B cell (primary cell): ENCODE measurements around the gene MSI1. TPM values are rescaled to one million over a fixed set of nuclear protein-coding genes. Genes with fewer than 3 reads are reported as not detected.
A peak's percentile ranks its signal among the peaks of the same experiment; 100 is the strongest.

ENCODE experiments used
- ATAC-seq: fragments of 200-7000 bp; cut with Tn5 transposase; one replicate; pipeline ENCODE4 v1.10.0; 2021; ENCODE audit warnings: low read depth, mild to moderate bottlenecking, moderate number of reproducible peaks, moderate library complexity
- CTCF ChIA-PET: fragments of 350-600 bp; sonication (Branson Sonifier 250); formaldehyde crosslinking; loops from one replicate; lab custom pipeline; 2021; ENCODE audit warnings: antibody characterized with exemption, inconsistent platforms; lab: Charles Lee
- POLR2A ChIA-PET: fragments of 350-600 bp; sonication (Branson Sonifier 250); formaldehyde crosslinking; loops from one replicate; lab custom pipeline; 2021; ENCODE audit warnings: antibody characterized with exemption; lab: Charles Lee
- DNase-seq: peaks from one replicate; pipeline ENCODE4 v3.0.0; 2013
- H2AFZ ChIP-seq: 2 replicates; pipeline ENCODE4 v1.6.1; 2012; ENCODE audit warnings: mild to moderate bottlenecking, low read depth, low read length; ENCODE audit not compliant: insufficient read depth, poor library complexity, severe bottlenecking
- H3K27ac ChIP-seq, 2 donors: 1 replicate in 1 of 2; 2 replicates in 1 of 2; pipeline ENCODE4 v1.5.1; 2012 to 2013; ENCODE audit warnings: low read length in 2 of 2, mild to moderate bottlenecking in 2 of 2, moderate library complexity in 1 of 2
- H3K27me3 ChIP-seq, 4 experiments: fragments of 200-600 bp in 1 of 4; sonication (generic) in 1 of 4; replicated peaks in 1 of 4; 1 replicate in 2 of 4; 2 replicates in 2 of 4; pipeline versions ENCODE4 v1.6.1 to v1.7.0; 2013 to 2016; ENCODE audit warnings: low read length in 3 of 4, mild to moderate bottlenecking in 2 of 4, mixed read lengths in 1 of 4, moderate library complexity in 1 of 4; ENCODE audit not compliant: insufficient read depth in 4 of 4, control insufficient read depth in 3 of 4; ENCODE audit errors: control extremely low read depth in 1 of 4
- H3K36me3 ChIP-seq, 2 experiments: replicated peaks in 1 of 2; 1 replicate in 1 of 2; 2 replicates in 1 of 2; pipeline versions ENCODE4 v1.6.1 to v1.7.1; 2013; ENCODE audit warnings: low read length in 1 of 2; ENCODE audit not compliant: insufficient read depth in 2 of 2, control insufficient read depth in 1 of 2; ENCODE audit errors: control extremely low read depth in 1 of 2, extremely low read depth in 1 of 2
- H3K4me1 ChIP-seq, 2 donors: fragments of 200-600 bp in 1 of 2; sonication (generic) in 1 of 2; 1 replicate in 1 of 2; 2 replicates in 1 of 2; pipeline versions ENCODE4 v1.5.1 to v1.6.1; 2013 to 2017; ENCODE audit warnings: low read length in 2 of 2; ENCODE audit not compliant: control insufficient read depth in 2 of 2, insufficient read depth in 2 of 2
- H3K4me2 ChIP-seq: replicated peaks from 2 replicates; pipeline ENCODE3; 2012; ENCODE audit warnings: mild to moderate bottlenecking, low read depth, low read length; ENCODE audit not compliant: poor library complexity, severe bottlenecking
- H3K4me3 ChIP-seq, 5 experiments: fragments of 200-600 bp in 1 of 5; sonication (generic) in 1 of 5; 1 replicate in 3 of 5; 2 replicates in 2 of 5; pipeline versions ENCODE4 v1.5.1 to v1.7.0; 2011 to 2016; ENCODE audit warnings: low read length in 4 of 5, mild to moderate bottlenecking in 4 of 5, low read depth in 2 of 5, control low read depth in 1 of 5, moderate library complexity in 1 of 5; ENCODE audit not compliant: insufficient read depth in 1 of 5; ENCODE audit errors: control extremely low read depth in 1 of 5, extremely low read depth in 1 of 5
- H3K79me2 ChIP-seq: fragments of 200-600 bp; sonication (generic); one replicate; pipeline ENCODE4 v1.6.0; 2016; ENCODE audit warnings: low read length; ENCODE audit not compliant: control insufficient read depth, insufficient read depth
- H3K9ac ChIP-seq: fragments of 200-600 bp; sonication (generic); 2 replicates; pipeline ENCODE4 v1.6.1; 2017; ENCODE audit warnings: mild to moderate bottlenecking, low read length, moderate library complexity
- H3K9me3 ChIP-seq, 3 donors: one replicate each; pipeline versions ENCODE4 v1.6.1 to v1.7.1; 2013; ENCODE audit warnings: low read length in 2 of 3; ENCODE audit not compliant: control insufficient read depth in 2 of 3, insufficient read depth in 1 of 3; ENCODE audit errors: control extremely low read depth in 1 of 3
- H4K20me1 ChIP-seq: 2 replicates; pipeline ENCODE4 v1.6.0; 2012; ENCODE audit warnings: mild to moderate bottlenecking, low read length; ENCODE audit not compliant: insufficient read depth, control insufficient read depth, poor library complexity, severe bottlenecking
- H3K27ac Mint-ChIP-seq: one replicate; pipeline ENCODE4 v1.8.0; 2021; ENCODE audit warnings: mixed read lengths
- H3K27me3 Mint-ChIP-seq: one replicate; pipeline ENCODE4 v1.8.0; 2021; ENCODE audit warnings: mixed read lengths
- H3K4me1 Mint-ChIP-seq: one replicate; pipeline ENCODE4 v1.8.0; 2021; ENCODE audit warnings: mixed read lengths
- H3K4me3 Mint-ChIP-seq: one replicate; pipeline ENCODE4 v1.8.0; 2021; ENCODE audit warnings: mixed read lengths
- H3K9me3 Mint-ChIP-seq: one replicate; pipeline ENCODE4 v1.8.0; 2022; ENCODE audit warnings: mixed read lengths; ENCODE audit not compliant: insufficient read depth
- CTCF ChIP-seq: fragments of 200-600 bp; IDR thresholded peaks from one replicate; pipeline ENCODE4 v1.8.0; 2022; ENCODE audit warnings: antibody characterized with exemption, mild to moderate bottlenecking
- EZH2 ChIP-seq: IDR thresholded peaks from 2 replicates; pipeline ENCODE4 v1.6.1; 2012; ENCODE audit warnings: borderline replicate concordance, low read depth, mild to moderate bottlenecking, moderate library complexity, low read length; ENCODE audit not compliant: insufficient read depth, poor library complexity, severe bottlenecking
- WGBS: methylation state at CpG from one replicate; pipeline ENCODE4 v1.1.5; 2013; ENCODE audit warnings: missing lambda C conversion rate; ENCODE audit not compliant: insufficient coverage; 5-methylcytosine and 5-hydroxymethylcytosine counted together
- intact Hi-C: fragments of 100-400 bp; cut with micrococcal nuclease; formaldehyde crosslinking; loops from one replicate; pipeline ENCODE4 v1.10.0; 2022
- polyA plus RNA-seq: library from polyadenylated mRNA; depleted of rRNA; stranded (reverse); fragments of >200 nt; gene quantifications from 2 replicates; pipeline ENCODE4 v1.2.3, GENCODE V29; 2012
- total RNA-seq, 2 donors: library from RNA; stranded (reverse); fragments of 120-200 nt in 1 of 2; gene quantifications; 1 replicate in 1 of 2; 2 replicates in 1 of 2; pipeline versions ENCODE4 v1.2.3 to v1.2.4, GENCODE V29; 2013 to 2022

MSI1 gene
- total and polyA plus RNA-seq, 2 donors (not counting 1 experiment from before 2014, with no cell fraction given), result not detected

- peak overlapping the region; percentile 76 for H3K4me3 Mint-ChIP-seq
- CTCF ChIA-PET, result interaction anchor here (0.7 to 3.5 kb wide), 13 partner anchors 9 to 177 kb away, joined by 3 to 24 read pairs (median 4); partner anchors contain the start of genes RNU4-1, RPLP0 and SIRT4
These were observed 51.5 kb downstream of the MSI1 start for GRCh38 chr12:120317224-120318105.

More at GRCh38 chr12:120317224-120318105, 51.5 kb downstream of the MSI1 start:
- Histone ChIP-seq H3K4me1 (peaks cover 10 to 13% of the 10 kb centered on the region in 2 donors), H3K36me3 (no peaks in the 10 kb centered on the region), H3K27me3 (peaks cover 0 to 6% (median 0%) of the 10 kb centered on the region in 4 experiments), H3K27ac (peak overlapping the region; percentile 86 to 95), H3K4me3 (peak overlapping the region; percentile 55 to 78 (median 66)), H3K4me2 (peak overlapping the region; percentile 84), H3K9ac (peak overlapping the region; percentile 73), H4K20me1 (no peaks in the 10 kb centered on the region), H2AFZ (peak overlapping the region; percentile 96), H3K9me3 (peaks cover 0 to 5% (median 0%) of the 10 kb centered on the region in 3 donors), H3K79me2 (no peaks in the 10 kb centered on the region)
- Mint-ChIP-seq H3K27ac (peak overlapping the region; percentile 75), H3K9me3 (peaks cover 2% of the 10 kb centered on the region), H3K27me3 (peaks cover 3% of the 10 kb centered on the region), H3K4me1 (peaks cover 14% of the 10 kb centered on the region)
- ATAC-seq (peak; percentile 99), DNase-seq (peak; percentile 99)
- POLR2A ChIA-PET, result interaction anchor here (0.7 to 1.8 kb wide), 5 partner anchors 11 to 116 kb away, joined by 3 to 21 read pairs (median 4); partner anchors contain the start of genes RNU4-1, RNU4-2, RPLP0 and SIRT4
- intact Hi-C loops, result loop anchor here (1.0 to 5.0 kb wide), 5 partner anchors 15 to 152 kb away; partner anchors contain the start of genes COX6A1, RNU4-1, RPLP0 and SIRT4
- TF ChIP-seq EZH2, result no peak
- peak; percentile 50 for TF ChIP-seq CTCF
- 0% methylated on average over 24 of the region's 42 CpGs for WGBS
